Measurements from ENCODE around the gene CD4. TPM values are rescaled to one million over a fixed set of nuclear protein-coding genes. Genes with fewer than 3 reads are reported as not detected.
A peak's percentile ranks its signal among the peaks of the same experiment; 100 is the strongest.
"Not testable (repeated sequence)": the region's sequence is repeated elsewhere in the genome, so short reads cannot be mapped to it uniquely, and the experiment has no call there.

Gene CD4
- polyA plus RNA-seq, 3 donors, result 3.7 to 11.2 (median 7.6) TPM

DNA sequence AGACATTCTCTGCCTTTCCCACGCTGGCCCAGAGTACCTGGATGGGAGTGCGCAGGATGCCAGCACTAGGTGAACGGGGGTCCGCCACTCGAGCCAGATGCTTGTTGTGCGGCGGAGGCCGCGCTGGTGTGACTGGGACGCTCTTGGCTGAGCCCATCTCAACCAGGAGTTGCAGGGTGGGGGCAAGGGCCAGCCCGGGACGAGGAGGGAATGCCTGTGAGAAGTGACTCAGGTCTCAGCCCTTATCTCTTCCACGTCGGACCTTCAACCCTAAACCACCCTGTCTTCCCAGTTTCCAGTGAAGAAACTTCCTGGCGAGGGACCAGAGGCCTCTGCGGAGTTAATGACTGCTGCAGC, 61.4 kb downstream of the CD4 start:
- 40 to 51% (median 40%) methylated on average over 16 of the region's 16 CpGs for WGBS, 3 donors
- H3K27ac ChIP-seq (ENCODE audit: low read depth, low read length), result no peak overlapping the region

DNA sequence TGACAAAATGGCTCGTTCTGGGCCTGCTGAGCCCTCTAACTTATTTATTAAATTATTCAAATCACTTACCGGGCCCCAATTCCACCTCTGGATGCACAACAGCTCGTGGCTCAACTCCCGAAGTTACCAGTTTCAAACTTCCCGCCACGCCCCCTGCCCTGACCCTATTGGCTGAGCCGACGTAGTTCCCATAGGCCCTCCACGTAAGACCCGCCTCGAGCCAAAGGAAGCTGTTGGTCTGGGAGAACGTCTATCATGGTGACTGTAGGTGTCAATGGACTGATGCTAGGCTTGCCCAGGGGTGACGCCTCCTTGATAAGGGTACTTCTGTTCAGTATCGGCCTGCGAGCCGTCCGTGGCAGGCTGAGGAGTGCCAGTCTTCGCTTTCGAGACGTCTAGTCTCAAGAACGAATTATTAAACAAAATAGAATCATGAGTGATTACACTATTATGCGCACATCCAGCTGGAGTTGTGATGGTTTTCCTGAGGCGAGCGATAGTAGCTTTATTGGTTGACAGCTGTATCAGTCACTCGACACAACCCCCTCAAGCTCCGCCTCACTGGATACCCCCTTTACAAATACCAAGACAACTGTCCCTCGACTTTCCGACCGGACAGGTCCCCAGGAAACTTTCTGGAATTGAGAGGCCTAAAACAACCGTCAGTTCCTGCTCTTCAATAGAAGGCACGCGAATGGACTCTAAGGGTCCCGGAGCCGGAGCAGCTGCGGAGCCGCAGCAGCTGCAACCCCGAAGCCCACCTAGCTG, 62.0 kb downstream of the CD4 start, which contains the start of gene CDCA3:
TSS of gene CDCA3 (minus strand) at position 134 of the 768 bp plus-strand sequence. CDS start 334 bp downstream, outside the sequence.
- WGBS, 3 donors, result 0% methylated on average over 37 of the region's 37 CpGs
- H3K27ac ChIP-seq (ENCODE audit: low read depth, low read length), result peak within 1 kb of the TSS; percentile 74

DNA sequence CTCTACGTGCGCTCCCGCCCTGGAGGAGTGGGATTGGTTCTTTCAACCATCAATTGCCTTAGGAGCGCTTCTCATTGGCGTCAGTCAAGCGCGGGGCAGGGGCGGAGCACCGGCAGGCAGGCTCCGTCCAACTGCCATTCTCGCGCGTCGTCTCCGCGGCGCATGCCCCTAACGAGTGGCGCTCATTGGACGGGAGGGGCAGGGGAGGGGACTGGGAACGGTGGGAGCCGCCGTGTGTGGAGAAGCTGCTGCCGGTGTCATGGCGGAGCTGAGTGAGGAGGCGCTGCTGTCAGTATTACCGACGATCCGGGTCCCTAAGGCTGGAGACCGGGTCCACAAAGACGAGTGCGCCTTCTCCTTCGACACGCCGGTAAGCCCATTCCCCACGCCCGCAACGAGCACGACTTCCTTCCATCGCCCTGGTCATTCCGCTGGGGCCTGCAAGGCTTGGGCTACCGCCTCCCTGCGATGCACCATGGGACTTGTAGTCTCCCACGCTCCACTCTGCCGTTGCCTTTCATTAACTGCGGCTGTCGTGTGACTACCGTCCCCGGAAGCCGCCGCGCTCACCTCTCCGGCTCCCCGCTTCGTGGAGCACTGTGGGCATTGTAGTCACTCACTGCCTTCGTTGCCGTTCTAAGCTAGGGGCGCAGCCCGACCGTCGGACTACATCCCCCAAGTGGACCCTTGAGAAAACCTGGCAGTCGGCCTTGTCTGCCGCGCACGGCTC, 62.8 kb downstream of the CD4 start, which contains the start of gene USP5:
TSS of gene USP5 (plus strand) at position 230 of the 730 bp plus-strand sequence. CDS start at position 260, 30 bp downstream.
- peak within 1 kb of the TSS; percentile 74 for H3K27ac ChIP-seq (ENCODE audit: low read depth, low read length)
- WGBS, 3 donors, result 0% methylated on average over 64 to 65 of the region's 65 CpGs

DNA sequence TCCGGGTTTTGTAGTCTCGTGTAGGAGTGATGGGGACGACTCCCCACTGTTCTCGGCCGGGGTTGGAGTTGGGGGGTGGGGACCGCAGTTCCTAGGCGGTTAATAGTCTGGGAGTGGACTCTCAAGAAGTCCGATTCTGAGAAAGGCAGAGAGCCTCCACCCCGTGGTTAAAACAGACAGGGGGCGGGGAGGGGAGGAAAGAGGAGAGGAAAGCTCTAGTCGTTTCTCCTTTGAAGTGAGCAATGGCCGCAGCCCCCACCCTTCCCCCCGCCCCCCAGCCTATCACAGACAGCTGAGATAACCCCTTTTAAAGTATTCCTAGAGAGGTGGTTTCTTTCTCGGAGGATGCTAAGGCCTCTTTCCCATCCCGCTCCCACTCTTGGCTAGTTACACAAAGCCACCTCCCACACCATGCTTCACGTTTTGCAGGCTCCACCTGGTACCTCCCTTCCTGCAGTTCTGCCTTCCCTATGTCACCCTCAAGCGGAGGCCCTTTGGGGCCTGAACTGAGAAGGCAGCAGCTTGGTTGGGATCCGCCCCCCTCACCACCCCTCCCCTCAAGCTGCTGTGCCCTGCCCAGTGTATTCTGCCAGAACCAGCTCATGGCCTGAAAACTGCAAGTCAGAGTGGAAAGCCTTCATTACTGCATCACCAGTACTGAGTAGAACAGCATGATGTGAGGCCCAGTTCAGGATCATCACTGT, 63.5 kb downstream of the CD4 start:
- 1 to 3% (median 2%) methylated on average over 18 of the region's 18 CpGs for WGBS, 3 donors
- H3K27ac ChIP-seq (ENCODE audit: low read depth, low read length), result no peak overlapping the region

DNA sequence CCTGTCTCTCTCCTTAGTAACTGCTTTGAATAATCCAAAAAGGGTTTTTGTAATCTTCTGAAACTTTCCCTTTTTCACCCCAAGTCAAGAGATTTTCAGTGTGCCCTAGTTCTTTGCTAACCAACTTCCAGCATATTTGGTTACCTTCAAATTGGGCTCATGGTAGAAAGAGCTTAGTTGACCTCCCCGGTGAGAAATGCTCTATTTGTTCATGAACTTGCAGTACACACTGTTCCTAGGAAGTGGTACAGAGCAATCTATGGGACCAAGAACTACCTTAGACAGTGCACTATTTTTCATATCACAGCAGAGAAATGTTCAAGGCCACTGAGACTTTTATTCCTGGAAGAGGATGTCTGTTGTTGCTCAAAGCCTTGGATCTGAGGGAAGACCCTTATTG, 64.3 kb downstream of the CD4 start:
- no peak overlapping the region for H3K27ac ChIP-seq (ENCODE audit: low read depth, low read length)
- 42 to 77% (median 66%) methylated on average over 1 of the region's 1 CpG for WGBS, 3 donors

DNA sequence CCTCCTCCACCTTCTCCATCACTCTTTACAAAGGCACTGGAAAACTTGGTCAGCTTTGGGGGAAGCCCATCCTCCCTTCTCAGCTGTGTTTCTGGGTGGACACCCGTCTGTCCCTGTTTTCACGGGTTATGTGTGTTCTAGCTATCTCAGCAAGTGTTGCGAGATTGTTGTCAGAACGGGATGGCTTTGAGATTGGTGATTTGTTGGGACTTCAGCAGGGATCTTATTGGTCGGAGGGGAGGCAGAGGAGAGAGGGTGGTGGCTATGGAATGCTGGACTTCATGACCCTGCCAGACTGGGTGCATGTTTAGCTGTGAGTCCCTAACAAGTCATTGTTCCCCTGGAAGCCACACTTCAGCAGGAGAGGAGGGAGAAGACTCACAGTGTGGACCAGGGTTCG, 64.7 kb downstream of the CD4 start:
- H3K27ac ChIP-seq (ENCODE audit: low read depth, low read length), result no peak overlapping the region
- 57 to 81% (median 80%) methylated on average over 6 of the region's 6 CpGs for WGBS, 3 donors

DNA sequence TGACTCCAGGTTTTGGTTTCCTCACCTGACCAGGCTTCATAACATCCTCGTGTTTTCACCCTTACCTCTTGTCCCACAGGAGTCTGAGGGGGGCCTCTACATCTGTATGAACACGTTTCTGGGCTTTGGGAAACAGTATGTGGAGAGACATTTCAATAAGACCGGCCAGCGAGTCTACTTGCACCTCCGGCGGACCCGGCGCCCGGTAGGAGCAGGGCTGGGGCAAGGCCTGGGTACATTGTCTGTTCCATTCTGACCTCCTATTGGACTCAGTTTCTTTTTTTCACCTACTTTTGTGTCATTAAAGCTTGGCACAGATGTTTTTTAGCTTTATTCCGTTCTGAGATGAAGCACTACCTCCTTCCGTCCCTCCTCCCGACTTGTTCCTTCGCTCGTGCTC, 66.0 kb downstream of the CD4 start:
- WGBS, 3 donors, result 88 to 94% (median 88%) methylated on average over 14 of the region's 14 CpGs
- no peak overlapping the region for H3K27ac ChIP-seq (ENCODE audit: low read depth, low read length)

DNA sequence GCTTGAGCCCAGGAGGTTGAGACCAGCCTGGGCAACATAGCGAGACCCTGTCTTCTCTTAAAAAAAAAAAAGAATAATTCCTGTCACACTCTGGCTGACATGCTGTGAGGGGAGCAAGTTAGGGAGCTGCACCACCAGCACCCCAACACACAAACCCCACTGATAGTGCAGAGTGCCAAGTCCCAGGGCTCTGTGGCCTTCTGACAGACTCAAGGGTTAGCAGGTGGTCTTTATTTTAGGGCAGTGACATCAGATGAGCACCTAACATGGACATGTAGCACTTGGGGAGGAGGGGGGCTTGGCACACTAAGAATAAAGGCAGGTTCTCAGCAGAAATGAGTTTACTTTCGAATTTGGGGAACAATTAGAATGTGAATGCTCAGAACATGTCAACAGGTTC, 69.5 kb downstream of the CD4 start:
- no peak overlapping the region for H3K27ac ChIP-seq (ENCODE audit: low read depth, low read length)
- WGBS, 3 donors, result 93 to 96% (median 94%) methylated on average over 2 of the region's 2 CpGs

DNA sequence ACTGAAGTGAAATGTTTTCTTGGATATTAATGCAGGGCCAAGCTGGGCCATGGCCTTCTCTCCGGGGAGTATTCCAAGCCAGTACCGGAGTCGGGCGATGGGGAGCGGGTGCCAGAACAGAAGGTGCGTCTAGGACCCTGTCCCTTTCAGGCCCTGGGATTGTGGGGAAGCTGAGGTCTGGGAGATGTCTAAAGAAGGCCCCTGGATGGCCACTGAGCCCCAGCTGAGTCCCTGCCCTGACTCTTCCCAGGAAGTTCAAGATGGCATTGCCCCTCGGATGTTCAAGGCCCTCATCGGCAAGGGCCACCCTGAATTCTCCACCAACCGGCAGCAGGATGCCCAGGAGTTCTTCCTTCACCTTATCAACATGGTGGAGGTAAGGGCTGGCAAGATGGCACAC, 70.8 kb downstream of the CD4 start:
- 94 to 95% (median 95%) methylated on average over 9 of the region's 9 CpGs for WGBS, 3 donors
- no peak overlapping the region for H3K27ac ChIP-seq (ENCODE audit: low read depth, low read length)

DNA sequence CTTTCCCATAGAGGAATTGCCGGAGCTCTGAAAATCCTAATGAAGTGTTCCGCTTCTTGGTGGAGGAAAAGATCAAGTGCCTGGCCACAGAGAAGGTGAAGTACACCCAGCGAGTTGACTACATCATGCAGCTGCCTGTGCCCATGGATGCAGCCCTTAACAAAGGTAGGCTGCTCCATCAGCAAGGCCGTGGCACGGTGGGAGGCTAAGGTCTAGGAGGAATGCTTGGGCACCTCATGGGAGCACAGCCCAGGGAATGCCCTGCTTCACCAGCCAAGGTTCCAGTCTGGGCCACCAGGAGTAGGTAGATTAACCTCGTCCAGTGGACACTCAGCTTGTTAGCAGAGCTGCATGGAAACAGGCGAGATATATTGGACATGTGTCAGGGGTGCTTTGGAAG, 71.6 kb downstream of the CD4 start:
- no peak overlapping the region for H3K27ac ChIP-seq (ENCODE audit: low read depth, low read length)
- 95 to 97% (median 96%) methylated on average over 7 of the region's 7 CpGs for WGBS, 3 donors

DNA sequence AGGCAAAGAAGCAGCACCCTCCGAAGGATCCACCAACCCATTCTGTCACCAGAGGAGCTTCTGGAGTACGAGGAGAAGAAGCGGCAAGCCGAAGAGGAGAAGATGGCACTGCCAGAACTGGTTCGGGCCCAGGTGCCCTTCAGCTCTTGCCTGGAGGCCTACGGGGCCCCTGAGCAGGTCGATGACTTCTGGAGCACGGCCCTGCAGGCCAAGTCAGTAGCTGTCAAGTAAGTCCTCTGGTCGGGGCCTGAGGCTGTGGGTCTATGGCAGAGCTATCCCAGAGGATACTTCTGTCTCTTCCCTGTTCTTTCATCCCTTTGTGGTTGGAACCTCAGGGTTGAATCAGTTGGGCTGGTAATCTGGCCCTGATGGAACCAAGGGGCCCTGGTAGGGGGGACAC, 72.1 kb downstream of the CD4 start:
- 94 to 96% (median 96%) methylated on average over 9 of the region's 9 CpGs for WGBS, 3 donors
- H3K27ac ChIP-seq (ENCODE audit: low read depth, low read length), result no peak overlapping the region

DNA sequence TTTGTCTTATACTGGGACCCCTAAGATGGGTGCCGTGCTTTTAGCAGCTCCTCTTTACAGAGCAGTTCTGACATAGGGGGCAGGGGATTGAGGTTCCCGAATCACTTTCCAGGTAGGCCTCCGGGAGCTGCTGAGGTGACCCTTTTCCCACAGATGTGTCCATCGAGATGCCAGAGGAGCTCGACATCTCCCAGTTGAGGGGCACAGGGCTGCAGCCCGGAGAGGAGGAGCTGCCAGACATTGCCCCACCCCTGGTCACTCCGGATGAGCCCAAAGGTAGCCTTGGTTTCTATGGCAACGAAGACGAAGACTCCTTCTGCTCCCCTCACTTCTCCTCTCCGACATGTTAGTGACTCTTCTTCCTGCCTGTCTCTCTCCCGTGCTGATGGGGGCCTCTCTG, 73.7 kb downstream of the CD4 start:
- 91 to 94% (median 93%) methylated on average over 11 of the region's 11 CpGs for WGBS, 3 donors
- no peak overlapping the region for H3K27ac ChIP-seq (ENCODE audit: low read depth, low read length)

DNA sequence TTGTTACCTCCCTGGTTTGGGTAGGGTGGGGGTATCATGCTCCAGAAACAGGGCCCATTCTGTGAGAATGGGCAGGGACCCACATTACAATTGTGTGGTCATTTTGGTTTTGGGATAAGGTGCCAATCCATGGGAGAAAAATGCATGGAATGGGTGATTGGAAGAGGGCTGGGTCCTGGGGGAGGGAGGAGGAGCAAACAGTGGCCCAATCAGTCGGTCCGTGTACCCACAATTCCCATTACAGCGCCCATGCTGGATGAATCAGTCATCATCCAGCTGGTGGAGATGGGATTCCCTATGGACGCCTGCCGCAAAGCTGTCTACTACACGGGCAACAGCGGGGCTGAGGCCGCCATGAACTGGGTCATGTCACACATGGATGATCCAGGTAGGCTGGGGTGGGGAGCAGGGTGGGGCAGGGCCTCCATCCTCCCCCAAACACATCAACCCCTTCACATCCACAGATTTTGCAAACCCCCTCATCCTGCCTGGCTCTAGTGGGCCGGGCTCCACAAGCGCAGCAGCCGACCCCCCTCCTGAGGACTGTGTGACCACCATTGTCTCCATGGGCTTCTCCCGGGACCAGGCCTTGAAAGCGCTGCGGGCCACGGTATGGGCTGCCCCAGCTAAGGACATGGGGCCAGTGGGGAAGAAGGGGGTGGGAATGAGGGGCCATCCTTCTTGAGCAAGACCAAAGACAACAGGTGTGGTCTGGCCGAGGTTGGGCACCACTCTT, 74.4 kb downstream of the CD4 start:
- 96 to 98% (median 96%) methylated on average over 15 to 16 of the region's 16 CpGs for WGBS, 3 donors

DNA sequence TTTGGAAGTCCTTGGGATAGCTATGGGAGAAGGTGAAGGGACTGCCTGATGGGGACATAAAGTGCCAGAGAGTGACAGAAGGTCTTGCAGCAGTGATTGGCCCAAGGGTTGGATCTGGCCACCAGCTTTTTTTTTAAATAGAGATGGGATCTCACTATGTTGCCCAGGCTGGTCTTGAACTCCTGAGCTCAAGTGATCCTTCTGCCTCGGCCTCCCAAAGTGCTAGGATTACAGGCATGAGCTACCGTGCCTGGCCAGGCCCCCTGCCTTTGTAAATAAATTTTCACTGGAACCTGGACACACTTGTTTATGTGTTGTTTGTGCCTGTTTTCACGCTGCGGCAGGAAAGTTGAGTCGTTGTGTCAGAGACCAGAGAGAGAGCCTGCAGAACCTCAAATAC, 76.0 kb downstream of the CD4 start:
- H3K27ac ChIP-seq (ENCODE audit: low read depth, low read length), result not testable (repeated sequence)
- WGBS, 3 donors, result 88 to 93% (median 91%) methylated on average over 5 of the region's 5 CpGs

More for the DNA sequence above, 74.4 kb downstream of the CD4 start:
- no peak overlapping the region for H3K27ac ChIP-seq (ENCODE audit: low read depth, low read length)

DNA sequence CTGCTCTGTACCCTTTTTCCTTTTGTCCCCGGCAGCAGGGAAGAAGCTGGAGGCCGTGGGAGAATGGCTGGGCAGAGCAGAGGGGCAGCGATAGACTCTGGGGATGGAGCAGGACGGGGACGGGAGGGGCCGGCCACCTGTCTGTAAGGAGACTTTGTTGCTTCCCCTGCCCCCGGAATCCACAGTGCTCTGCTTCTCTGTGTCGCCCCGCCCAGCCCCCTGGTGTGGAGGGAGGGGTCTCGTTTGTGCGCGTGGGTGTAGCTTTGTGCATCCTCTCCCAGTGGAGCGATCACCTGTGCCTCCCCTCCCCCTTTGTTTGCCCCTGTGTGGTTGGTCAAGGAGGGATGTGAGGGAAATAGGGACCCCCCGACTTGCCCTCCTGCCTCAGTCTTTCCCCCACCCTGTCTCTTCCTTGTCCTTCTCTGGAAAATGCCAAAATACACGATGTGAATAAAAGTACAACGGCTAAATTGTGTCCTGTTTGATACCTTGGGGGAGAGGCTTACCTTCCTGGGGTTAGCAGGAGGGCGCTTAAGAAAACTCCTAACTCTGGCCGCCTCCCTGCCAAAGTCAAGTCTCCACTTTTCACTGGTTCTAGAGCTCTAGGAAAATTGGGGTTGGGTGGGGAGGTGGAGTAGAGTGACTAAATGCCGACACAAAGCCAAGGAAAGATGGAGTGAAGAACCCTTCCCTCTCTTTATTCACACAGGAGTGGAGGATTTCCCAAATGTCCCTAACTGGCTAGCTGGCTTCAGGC, 77.0 kb downstream of the CD4 start:
- WGBS, 3 donors, result 71 to 82% (median 80%) methylated on average over 18 to 19 of the region's 19 CpGs

DNA sequence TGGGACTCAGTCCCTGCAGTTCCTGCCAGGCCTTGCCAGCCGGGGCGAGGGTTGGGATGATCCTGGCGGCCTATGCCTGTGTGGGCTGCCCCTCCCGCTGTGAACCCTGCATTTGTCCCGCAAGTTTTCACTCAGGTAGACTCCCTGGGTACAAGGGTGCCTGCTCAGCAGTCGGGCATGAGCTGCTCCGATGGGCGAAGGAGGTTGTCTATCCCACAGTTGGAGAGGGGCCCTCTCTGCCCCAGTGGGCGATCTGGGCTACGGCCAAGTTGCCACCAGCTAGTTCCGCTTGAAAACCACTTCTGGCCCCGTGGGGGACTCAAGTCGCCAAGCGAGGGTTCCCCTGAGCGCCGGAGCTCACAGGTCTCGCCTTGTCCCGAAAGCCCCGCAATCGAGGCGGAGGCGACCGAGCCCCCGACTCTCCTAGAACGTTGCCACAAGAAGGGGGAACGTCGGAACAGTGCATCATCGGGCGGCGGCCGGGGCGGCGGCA, 77.6 kb downstream of the CD4 start:
- 2% methylated on average over 32 to 33 of the region's 33 CpGs for WGBS, 3 donors

More for the DNA sequence above, 77.0 kb downstream of the CD4 start:
- no peak overlapping the region for H3K27ac ChIP-seq (ENCODE audit: low read depth, low read length)

DNA sequence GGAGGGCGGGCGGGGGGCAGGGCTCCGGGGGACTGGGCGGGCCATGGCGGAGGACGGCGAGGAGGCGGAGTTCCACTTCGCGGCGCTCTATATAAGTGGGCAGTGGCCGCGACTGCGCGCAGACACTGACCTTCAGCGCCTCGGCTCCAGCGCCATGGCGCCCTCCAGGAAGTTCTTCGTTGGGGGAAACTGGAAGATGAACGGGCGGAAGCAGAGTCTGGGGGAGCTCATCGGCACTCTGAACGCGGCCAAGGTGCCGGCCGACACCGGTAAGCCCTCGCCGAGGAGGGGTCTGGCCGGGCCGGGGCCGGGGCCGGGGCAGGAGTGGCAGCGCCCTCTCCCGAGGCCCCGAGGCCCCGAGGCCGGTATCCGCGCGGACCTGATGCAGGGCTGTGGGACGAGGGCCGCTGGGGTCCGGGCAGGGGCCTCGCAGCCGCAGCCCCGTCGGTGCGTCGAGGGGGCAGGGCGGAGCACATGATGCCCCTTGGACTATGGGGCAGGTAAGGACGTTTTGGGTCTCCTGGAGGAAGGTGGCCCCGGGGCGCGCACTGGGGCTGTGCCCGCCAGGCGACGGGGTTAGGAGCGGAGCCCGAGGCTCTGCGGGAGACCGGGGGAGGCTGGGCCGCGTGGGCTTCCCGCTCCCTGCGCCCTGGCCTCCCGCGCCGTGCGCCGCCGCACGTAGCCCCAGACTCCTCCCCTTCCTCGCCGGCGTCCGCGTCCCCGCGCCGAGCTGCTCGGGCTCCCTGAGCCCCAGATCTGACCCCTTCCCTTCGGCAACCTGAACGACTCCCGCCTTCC, 78.3 kb downstream of the CD4 start, which contains the start of gene TPI1:
TSS of gene TPI1 (plus strand) at position 119 of the 798 bp plus-strand sequence. CDS start at position 155, 36 bp downstream.
- H3K27ac ChIP-seq (ENCODE audit: low read depth, low read length), result no peak within 1 kb of the TSS
- WGBS, 3 donors, result 0 to 1% (median 0%) methylated on average over 61 to 86 of the region's 86 CpGs

More for the DNA sequence above, 77.6 kb downstream of the CD4 start:
- no peak overlapping the region for H3K27ac ChIP-seq (ENCODE audit: low read depth, low read length)

Data from adipose tissue (tissue), 3 donors.